Measurements from ENCODE around the gene RAI1. TPM values are rescaled to one million over a fixed set of nuclear protein-coding genes. Genes with fewer than 3 reads are reported as not detected.

Gene RAI1
- total and polyA plus RNA-seq, 2 of the 8 experiments (the other 6 are each of a cell fraction or from before 2014, with no cell fraction given), result 0.39 to 1.2 TPM

GRCh38 chr17:17749921-17750320 lies 68.7 kb downstream of the RAI1 start (continued):
- no peak for TF ChIP-seq GTF2F1 (IDR thresholded peaks at IDR 0.05; ENCODE audit: borderline replicate concordance, low read depth, low read length)
- TF ChIP-seq RNF2 (IDR thresholded peaks at IDR 0.05; ENCODE audit: borderline replicate concordance, low read depth, low read length, missing control alignments, poor library complexity, severe bottlenecking), result no peak
- no peak for TF ChIP-seq SAP30 (IDR thresholded peaks at IDR 0.05; ENCODE audit: insufficient read depth, insufficient replicate concordance, low read length)
- peak; percentile 48; the same call in 1 of the 2 replicates for TF ChIP-seq TEAD4 (IDR thresholded peaks at IDR 0.05; ENCODE audit: low read depth, low read length)
- TF ChIP-seq SIX5 (IDR thresholded peaks at IDR 0.05; ENCODE audit: low read depth, low read length), result peak; percentile 99
- TF ChIP-seq ASH2L (IDR thresholded peaks at IDR 0.05; ENCODE audit: low read length), result no peak
- TF ChIP-seq KDM5A (IDR thresholded peaks at IDR 0.05; ENCODE audit: low read length), result no peak
- no peak for TF ChIP-seq TAF7 (optimal IDR thresholded peaks at IDR 0.05; ENCODE audit: borderline replicate concordance, low read depth, low read length)
- TF ChIP-seq ZNF274 (IDR thresholded peaks at IDR 0.05; ENCODE audit: borderline replicate concordance, extremely low read depth, low read length), result no peak
- no peak for TF ChIP-seq RXRA (IDR thresholded peaks at IDR 0.05; ENCODE audit: insufficient read depth, low read depth, low read length)
- peak; percentile 22; the same call in 1 of the 2 replicates for TF ChIP-seq SP2 (IDR thresholded peaks at IDR 0.05; ENCODE audit: low read length)
- no peak for TF ChIP-seq EGR1 (IDR thresholded peaks at IDR 0.05; ENCODE audit: borderline replicate concordance, low read depth, low read length)
- TF ChIP-seq BACH1 (IDR thresholded peaks at IDR 0.05; ENCODE audit: low read length), result no peak
- TF ChIP-seq GABPA (IDR thresholded peaks at IDR 0.05; ENCODE audit: borderline replicate concordance, insufficient read depth, low read length), result no peak
- peak; percentile 90; the same call in 1 of the 2 replicates for TF ChIP-seq SP4 (IDR thresholded peaks at IDR 0.05; ENCODE audit: low read length)
- TF ChIP-seq POLR2A (IDR thresholded peaks at IDR 0.05; ENCODE audit: control extremely low read depth in 1 of 2, low read depth in 2 of 2, low read length in 2 of 2), result no peak
- TF ChIP-seq EP300 (IDR thresholded peaks at IDR 0.05; ENCODE audit: borderline replicate concordance in 1 of 2, low read depth in 2 of 2, low read length in 2 of 2), result no peak
- TF ChIP-seq KDM1A (IDR thresholded peaks at IDR 0.05; ENCODE audit: borderline replicate concordance, low read length), result no peak
- no peak for TF ChIP-seq BRCA1 (IDR thresholded peaks at IDR 0.05; ENCODE audit: low read depth, low read length)
- TF ChIP-seq NANOG (IDR thresholded peaks at IDR 0.05; ENCODE audit: insufficient read depth, low read depth, low read length, poor library complexity, severe bottlenecking), result no peak
- TF ChIP-seq JUN (IDR thresholded peaks at IDR 0.05; ENCODE audit: low read depth, low read length), result no peak
- TF ChIP-seq TBP (IDR thresholded peaks at IDR 0.05; ENCODE audit: low read depth, low read length), result no peak
- no peak for TF ChIP-seq NRF1 (IDR thresholded peaks at IDR 0.05; ENCODE audit: low read depth, low read length)
- peak; percentile 93 for TF ChIP-seq ATF3 (IDR thresholded peaks at IDR 0.05; ENCODE audit: insufficient read depth, low read depth, low read length)
- TF ChIP-seq EZH2 (IDR thresholded peaks at IDR 0.05; ENCODE audit: low read depth, low read length, severe bottlenecking), result no peak

Measured in H1 (cell line).